CD14-positive monocyte (primary cell): ENCODE data around the gene DIPK1C. TPM values are rescaled to one million over a fixed set of nuclear protein-coding genes. Genes with fewer than 3 reads are reported as not detected.

ENCODE experiments used
- DNase-seq, 3 donors: peaks; one replicate each; pipeline ENCODE4 v3.0.0-alpha.2; 2011 to 2022
- H2AFZ ChIP-seq: 2 replicates; pipeline ENCODE4 v1.6.0; 2012; ENCODE audit warnings: mild to moderate bottlenecking, low read depth, low read length, inconsistent platforms; ENCODE audit not compliant: insufficient read depth, poor library complexity, severe bottlenecking
- H3K27ac ChIP-seq, 2 donors: 1 replicate in 1 of 2; 2 replicates in 1 of 2; pipeline ENCODE4 v1.5.1; 2012 to 2013; ENCODE audit warnings: low read length in 2 of 2, control low read depth in 1 of 2, inconsistent platforms in 1 of 2, low read depth in 1 of 2, mild to moderate bottlenecking in 1 of 2
- H3K27me3 ChIP-seq, 2 donors: one replicate each; pipeline versions ENCODE4 v1.6.0 to v1.6.1; 2011 to 2013; ENCODE audit warnings: low read length in 2 of 2; ENCODE audit not compliant: control insufficient read depth in 2 of 2, insufficient read depth in 2 of 2
- H3K36me3 ChIP-seq, 2 donors: replicated peaks in 1 of 2; 1 replicate in 1 of 2; 2 replicates in 1 of 2; pipeline versions ENCODE4 v1.5.1 to v1.6.1; 2012 to 2013; ENCODE audit warnings: low read length in 2 of 2, control low read depth in 1 of 2, inconsistent platforms in 1 of 2, mild to moderate bottlenecking in 1 of 2; ENCODE audit not compliant: insufficient read depth in 2 of 2, control insufficient read depth in 1 of 2
- H3K4me1 ChIP-seq, 2 donors: 1 replicate in 1 of 2; 2 replicates in 1 of 2; pipeline versions ENCODE4 v1.5.1 to v1.6.1; 2012 to 2013; ENCODE audit warnings: low read length in 2 of 2, control low read depth in 1 of 2, inconsistent platforms in 1 of 2, mild to moderate bottlenecking in 1 of 2, moderate library complexity in 1 of 2; ENCODE audit not compliant: insufficient read depth in 2 of 2, control insufficient read depth in 1 of 2
- H3K4me2 ChIP-seq: replicated peaks from 2 replicates; pipeline ENCODE3; 2012; ENCODE audit warnings: low read length, moderate library complexity, mild to moderate bottlenecking; ENCODE audit not compliant: poor library complexity, severe bottlenecking; ENCODE audit errors: extremely low read depth
- H3K4me3 ChIP-seq, 3 experiments: fragments of 200-600 bp in 1 of 3; sonication (generic) in 1 of 3; replicated peaks in 1 of 3; 1 replicate in 2 of 3; 2 replicates in 1 of 3; pipeline ENCODE4 v1.5.1; 2011 to 2013; ENCODE audit warnings: low read length in 3 of 3, mild to moderate bottlenecking in 3 of 3, control low read depth in 2 of 3, low read depth in 2 of 3, inconsistent platforms in 1 of 3, moderate library complexity in 1 of 3
- H3K79me2 ChIP-seq: 2 replicates; pipeline ENCODE4 v1.6.0; 2012; ENCODE audit warnings: mild to moderate bottlenecking, control low read depth, inconsistent platforms, low read length, moderate library complexity; ENCODE audit not compliant: insufficient read depth
- H3K9ac ChIP-seq: 2 replicates; pipeline ENCODE4 v1.6.0; 2017; ENCODE audit warnings: low read length, mild to moderate bottlenecking; ENCODE audit not compliant: insufficient read depth, poor library complexity, severe bottlenecking
- H3K9me3 ChIP-seq, 2 donors: replicated peaks in 1 of 2; 1 replicate in 1 of 2; 2 replicates in 1 of 2; pipeline versions ENCODE4 v1.5.1 to v1.6.1; 2012 to 2013; ENCODE audit warnings: low read length in 2 of 2, control low read depth in 1 of 2; ENCODE audit not compliant: control insufficient read depth in 1 of 2, insufficient read depth in 1 of 2
- H4K20me1 ChIP-seq: 2 replicates; pipeline ENCODE4 v1.6.0; 2012; ENCODE audit warnings: mild to moderate bottlenecking, low read length, control low read depth, moderate library complexity; ENCODE audit not compliant: insufficient read depth
- H3K27ac Mint-ChIP-seq, 7 donors: one replicate each; pipeline ENCODE4 v1.8.0; 2020; ENCODE audit warnings: mild to moderate bottlenecking in 7 of 7, mixed read lengths in 7 of 7, moderate library complexity in 6 of 7, inconsistent platforms in 2 of 7
- H3K27me3 Mint-ChIP-seq, 3 donors: one replicate each; pipeline ENCODE4 v1.8.0; 2021 to 2022; ENCODE audit warnings: low read depth in 3 of 3, mild to moderate bottlenecking in 3 of 3, mixed read lengths in 3 of 3, moderate library complexity in 3 of 3, inconsistent platforms in 1 of 3
- H3K36me3 Mint-ChIP-seq, 2 donors: one replicate each; pipeline ENCODE4 v1.8.0; 2020; ENCODE audit warnings: mixed read lengths in 2 of 2, inconsistent platforms in 1 of 2, mild to moderate bottlenecking in 1 of 2
- H3K4me1 Mint-ChIP-seq: one replicate; pipeline ENCODE4 v1.8.0; 2020; ENCODE audit warnings: mild to moderate bottlenecking, mixed read lengths
- H3K4me3 Mint-ChIP-seq, 2 donors: one replicate each; pipeline ENCODE4 v1.8.0; 2020; ENCODE audit warnings: mild to moderate bottlenecking in 2 of 2, mixed read lengths in 2 of 2, moderate library complexity in 1 of 2
- H3K9me3 Mint-ChIP-seq, 7 donors: one replicate each; pipeline ENCODE4 v1.8.0; 2020 to 2022; ENCODE audit warnings: mixed read lengths in 7 of 7, mild to moderate bottlenecking in 6 of 7, moderate library complexity in 6 of 7, inconsistent platforms in 2 of 7
- WGBS: methylation state at CpG from one replicate; pipeline ENCODE4 v1.1.5; 2013; ENCODE audit warnings: missing lambda C conversion rate; ENCODE audit not compliant: insufficient coverage; 5-methylcytosine and 5-hydroxymethylcytosine counted together
- intact Hi-C, 2 donors: fragments of 100-400 bp; cut with micrococcal nuclease; formaldehyde crosslinking; loops; one replicate each; pipeline versions ENCODE4 v1.15.0 to v1.15.1; 2023
- polyA plus RNA-seq, 3 donors: library from polyadenylated mRNA; depleted of rRNA in 1 of 3; unstranded in 2 of 3; stranded (reverse) in 1 of 3; fragments of 300-500 nt in 2 of 3; fragments of >200 nt in 1 of 3; fragmentation: Illumina TruSeq in 2 of 3; gene quantifications; 1 replicate in 2 of 3; 2 replicates in 1 of 3; pipeline ENCODE4 v1.2.3, GENCODE V29; 2012 to 2021
- TF ChIP-seq, protein P1 (sequence below): fragments of 200-600 bp; IDR thresholded peaks from one replicate; pipeline ENCODE4 v1.8.0; 2022; ENCODE audit warnings: antibody characterized with exemption, mild to moderate bottlenecking

Gene DIPK1C
- polyA plus RNA-seq, 3 donors: not detected

DNA sequence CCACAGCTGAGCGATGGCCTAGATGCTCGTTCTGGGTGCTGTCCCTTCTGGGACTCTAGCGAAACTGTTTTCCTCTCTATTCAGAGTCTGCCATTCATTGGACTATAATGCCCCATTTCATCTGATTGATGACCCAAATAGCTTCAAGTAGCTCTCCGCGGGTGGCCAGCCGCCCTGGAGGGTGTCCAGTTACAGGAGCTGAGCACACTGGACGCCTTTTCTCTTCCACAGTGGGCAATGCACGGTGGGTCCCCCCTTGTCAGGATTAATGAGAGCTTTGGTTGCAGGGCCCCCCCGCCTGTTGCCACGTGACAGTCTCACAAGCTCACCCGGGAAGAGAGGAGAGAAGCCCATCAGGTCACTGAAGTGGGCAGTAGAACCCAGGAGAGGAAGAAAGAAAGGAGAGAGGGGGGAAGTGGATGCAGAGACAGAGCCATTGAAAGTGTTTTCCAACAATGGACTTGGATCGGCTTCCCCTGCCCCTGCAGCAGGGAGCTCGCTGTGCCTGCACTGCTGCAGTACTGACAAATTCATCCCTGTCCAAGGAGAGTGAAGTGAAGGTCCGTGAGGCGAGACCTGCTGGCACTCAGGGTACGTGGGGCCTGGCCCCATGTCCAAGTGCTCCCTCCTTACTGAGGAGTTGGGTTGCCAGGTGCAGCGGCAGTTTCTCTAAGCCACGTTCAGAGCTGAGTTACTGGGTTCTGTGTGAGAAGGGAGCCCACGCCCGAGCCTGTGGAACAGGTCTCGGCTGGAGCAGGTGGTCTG lies 44.8 kb downstream of the DIPK1C start:
- no peaks in the 10 kb centered on the region for H3K36me3 Mint-ChIP-seq
- WGBS: 98% methylated on average over 16 of the region's 21 CpGs

DNA sequence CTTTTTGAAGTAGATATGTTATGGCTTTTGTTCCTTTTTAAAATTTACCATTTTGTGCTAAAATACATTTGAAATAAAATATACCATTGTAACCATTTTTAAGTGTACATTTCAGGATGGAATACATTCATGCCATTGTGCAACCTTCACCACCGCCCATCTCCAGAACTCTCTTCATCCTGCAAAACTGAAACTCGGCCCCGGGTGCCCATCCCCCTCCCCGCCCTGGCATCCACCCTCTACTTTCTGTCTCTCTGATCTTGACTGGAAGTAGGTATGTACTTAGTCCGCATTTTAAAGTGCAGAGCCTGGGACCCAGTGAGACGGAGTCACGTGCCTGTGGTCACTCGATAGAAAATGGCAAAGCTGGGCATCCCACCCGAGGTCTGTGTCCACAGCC lies 45.6 kb downstream of the DIPK1C start:
- Mint-ChIP-seq H3K36me3 (no peaks in the 10 kb centered on the region), H3K9me3 (peaks cover 0 to 3% (median 0%) of the 10 kb centered on the region in 7 donors), H3K4me3 (peak overlapping the region in 1 of 2 donors; percentile 36), H3K4me1 (peaks cover 18% of the 10 kb centered on the region), H3K27ac (no peak overlapping the region), H3K27me3 (peaks cover 2 to 11% (median 7%) of the 10 kb centered on the region in 3 donors)
- Histone ChIP-seq H4K20me1 (no peaks in the 10 kb centered on the region), H3K9ac (no peak overlapping the region), H3K36me3 (no peaks in the 10 kb centered on the region), H3K79me2 (no peaks in the 10 kb centered on the region), H3K27ac (no peak overlapping the region), H3K4me3 (no peak overlapping the region), H3K27me3 (no peaks in the 10 kb centered on the region), H3K9me3 (no peaks in the 10 kb centered on the region), H2AFZ (no peak overlapping the region), H3K4me2 (no peak overlapping the region), H3K4me1 (peaks cover 9 to 11% of the 10 kb centered on the region in 2 donors)
- TF ChIP-seq, protein P1, sequence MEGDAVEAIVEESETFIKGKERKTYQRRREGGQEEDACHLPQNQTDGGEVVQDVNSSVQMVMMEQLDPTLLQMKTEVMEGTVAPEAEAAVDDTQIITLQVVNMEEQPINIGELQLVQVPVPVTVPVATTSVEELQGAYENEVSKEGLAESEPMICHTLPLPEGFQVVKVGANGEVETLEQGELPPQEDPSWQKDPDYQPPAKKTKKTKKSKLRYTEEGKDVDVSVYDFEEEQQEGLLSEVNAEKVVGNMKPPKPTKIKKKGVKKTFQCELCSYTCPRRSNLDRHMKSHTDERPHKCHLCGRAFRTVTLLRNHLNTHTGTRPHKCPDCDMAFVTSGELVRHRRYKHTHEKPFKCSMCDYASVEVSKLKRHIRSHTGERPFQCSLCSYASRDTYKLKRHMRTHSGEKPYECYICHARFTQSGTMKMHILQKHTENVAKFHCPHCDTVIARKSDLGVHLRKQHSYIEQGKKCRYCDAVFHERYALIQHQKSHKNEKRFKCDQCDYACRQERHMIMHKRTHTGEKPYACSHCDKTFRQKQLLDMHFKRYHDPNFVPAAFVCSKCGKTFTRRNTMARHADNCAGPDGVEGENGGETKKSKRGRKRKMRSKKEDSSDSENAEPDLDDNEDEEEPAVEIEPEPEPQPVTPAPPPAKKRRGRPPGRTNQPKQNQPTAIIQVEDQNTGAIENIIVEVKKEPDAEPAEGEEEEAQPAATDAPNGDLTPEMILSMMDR: no peak
- no peak for DNase-seq
- WGBS: 85% methylated on average over 5 of the region's 9 CpGs
- intact Hi-C loops: no loop called here

More for the DNA sequence above, 44.8 kb downstream of the DIPK1C start:
- H3K4me3 ChIP-seq: no peak overlapping the region
- Mint-ChIP-seq H3K4me3 (no peak overlapping the region), H3K27ac (peak overlapping the region in 1 of 7 donors; percentile 42), H3K9me3 (peaks cover 0 to 3% (median 0%) of the 10 kb centered on the region in 7 donors), H3K27me3 (peaks cover 2 to 11% (median 7%) of the 10 kb centered on the region in 3 donors), H3K4me1 (peaks cover 18% of the 10 kb centered on the region)
- no peak overlapping the region for H2AFZ ChIP-seq
- no peak overlapping the region for H3K9ac ChIP-seq
- intact Hi-C loops: no loop called here
- H3K79me2 ChIP-seq: no peaks in the 10 kb centered on the region
- no peaks in the 10 kb centered on the region for H3K36me3 ChIP-seq
- TF ChIP-seq, protein P1: no peak
- no peaks in the 10 kb centered on the region for H3K9me3 ChIP-seq
- H3K4me2 ChIP-seq: no peak overlapping the region
- no peak for DNase-seq
- H4K20me1 ChIP-seq: no peaks in the 10 kb centered on the region
- H3K27me3 ChIP-seq: no peaks in the 10 kb centered on the region
- no peak overlapping the region for H3K27ac ChIP-seq
- peaks cover 9 to 11% of the 10 kb centered on the region in 2 donors for H3K4me1 ChIP-seq
